GM21786 (cell line): ENCODE measurements around the gene PRR33.
"Not testable (repeated sequence)": the region's sequence is repeated elsewhere in the genome, so short reads cannot be mapped to it uniquely, and the experiment has no call there.

Experiments used
- ATAC-seq: cut with Tn5 transposase; IDR thresholded peaks from one replicate; pipeline ENCODE4 v1.9.1; 2021; ENCODE audit not compliant: unreplicated experiment

PRR33 gene

GRCh38 chr11:1878137-1879031 lies 13.3 kb downstream of the PRR33 start:
- no peak for ATAC-seq

- ATAC-seq: no peak
Observed at GRCh38 chr11:1877211-1878136, 14.2 kb downstream of the PRR33 start.

- ATAC-seq: no peak
Observed at GRCh38 chr11:1876361-1877063, 15.2 kb downstream of the PRR33 start.

GRCh38 chr11:1875851-1876301 lies 15.8 kb downstream of the PRR33 start:
- ATAC-seq: not testable (repeated sequence)

- ATAC-seq: no peak
Observed at GRCh38 chr11:1875093-1875850, 16.4 kb downstream of the PRR33 start.

GRCh38 chr11:1874441-1875092 lies 17.1 kb downstream of the PRR33 start:
- not testable (repeated sequence) for ATAC-seq

GRCh38 chr11:1873813-1874150 lies 17.9 kb downstream of the PRR33 start:
- ATAC-seq: not testable (repeated sequence)

GRCh38 chr11:1873048-1873812 lies 18.5 kb downstream of the PRR33 start:
- no peak for ATAC-seq

- ATAC-seq: no peak
Observed at GRCh38 chr11:1872267-1872985, 19.3 kb downstream of the PRR33 start.

GRCh38 chr11:1871531-1871930 lies 20.2 kb downstream of the PRR33 start:
- no peak for ATAC-seq

GRCh38 chr11:1870721-1871466 lies 20.8 kb downstream of the PRR33 start:
- no peak for ATAC-seq

- no peak for ATAC-seq
Observed at GRCh38 chr11:1870326-1870696, 21.4 kb downstream of the PRR33 start.

- no peak for ATAC-seq
Observed at GRCh38 chr11:1869427-1870325, 22.0 kb downstream of the PRR33 start.

- no peak for ATAC-seq
Observed at GRCh38 chr11:1868636-1869291, 22.9 kb downstream of the PRR33 start.

- no peak for ATAC-seq
Observed at GRCh38 chr11:1868056-1868635, 23.5 kb downstream of the PRR33 start.

GRCh38 chr11:1867381-1867780 lies 24.3 kb downstream of the PRR33 start:
- no peak for ATAC-seq
